HG02588 (cell line): ENCODE measurements around the gene HLCS.
"Not testable (repeated sequence)": the region's sequence is repeated elsewhere in the genome, so short reads cannot be mapped to it uniquely, and the experiment has no call there.

Experiments used
- ATAC-seq: cut with Tn5 transposase; IDR thresholded peaks from one replicate; pipeline ENCODE4 v1.9.1; 2021; ENCODE audit warnings: mild to moderate bottlenecking, moderate library complexity; ENCODE audit not compliant: unreplicated experiment

Gene HLCS

DNA sequence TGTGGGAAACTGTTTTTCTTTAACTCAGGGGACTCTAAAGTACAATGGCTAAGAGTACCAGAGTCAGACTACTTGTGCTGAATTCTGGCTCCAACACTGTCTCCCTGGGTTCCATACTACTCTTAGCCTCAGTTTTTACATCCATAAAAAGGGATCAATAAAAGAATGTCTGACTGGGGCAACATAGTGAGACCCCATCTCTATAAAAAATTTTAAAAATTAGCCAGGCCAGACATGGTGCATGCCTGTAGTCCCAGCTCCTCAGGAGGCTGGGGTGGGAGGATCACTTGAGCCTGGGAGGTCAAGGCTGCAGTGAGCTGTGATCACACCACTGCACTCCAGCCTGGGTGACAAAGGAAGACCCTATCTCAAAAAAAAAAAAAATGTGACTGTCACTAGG lies 150.4 kb downstream of the HLCS start:
- ATAC-seq = not testable (repeated sequence)

DNA sequence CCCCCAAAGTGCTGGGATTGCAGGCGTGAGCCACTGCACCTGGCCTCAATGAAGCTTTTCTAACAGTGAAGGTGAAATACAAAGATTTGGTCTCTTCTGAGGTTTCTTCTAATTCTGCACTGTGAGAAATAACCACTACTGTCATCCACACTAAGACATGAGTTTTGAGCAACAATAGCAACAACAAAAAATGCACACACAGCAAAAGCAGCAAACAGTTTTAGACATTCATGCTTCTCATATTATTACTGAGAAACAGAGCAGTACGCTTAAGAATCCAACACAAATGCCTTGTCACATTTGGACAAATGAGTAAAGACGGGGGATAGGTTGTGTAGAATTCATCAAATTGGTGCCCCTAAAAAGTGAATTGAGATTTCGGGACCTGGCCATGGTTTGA lies 151.2 kb downstream of the HLCS start:
- no peak for ATAC-seq

DNA sequence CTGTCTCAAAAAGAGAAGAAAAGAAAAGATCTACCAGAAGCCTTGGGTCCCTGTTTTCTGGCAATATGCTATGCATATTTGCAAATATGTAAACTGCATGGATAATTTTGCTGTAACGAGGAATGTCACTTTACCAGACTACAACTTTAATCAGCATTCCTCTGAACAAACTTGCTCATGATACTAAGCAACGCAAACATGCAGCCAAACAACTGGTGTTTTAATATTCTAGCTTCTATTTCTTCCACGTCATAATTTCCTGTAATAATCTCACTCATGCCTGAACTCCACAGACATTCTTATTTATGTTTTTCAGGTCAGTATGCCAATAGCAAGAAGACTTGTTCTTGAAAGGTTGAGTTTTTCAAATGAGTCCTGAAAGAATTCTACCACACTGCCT lies 153.4 kb downstream of the HLCS start:
- no peak for ATAC-seq

DNA sequence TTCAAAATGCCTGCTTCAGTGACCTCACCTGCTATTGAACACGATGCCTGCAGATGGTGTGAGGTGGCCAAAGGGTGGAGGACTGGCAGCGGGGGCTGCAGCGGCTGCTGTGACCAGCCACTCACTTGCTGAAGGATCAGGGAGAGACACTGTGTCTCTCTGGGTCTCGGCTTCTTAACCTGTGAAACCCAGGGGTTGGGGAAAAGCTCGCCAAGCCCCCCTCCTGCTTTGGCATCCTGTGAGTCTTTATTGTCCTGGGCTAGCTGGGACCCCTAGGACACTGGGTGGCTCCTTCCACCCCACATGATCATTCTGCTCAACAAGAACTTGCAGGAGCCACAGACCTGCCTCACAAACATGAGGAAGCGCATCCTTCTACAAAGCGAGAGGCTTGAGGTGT lies 154.7 kb downstream of the HLCS start:
- no peak for ATAC-seq

DNA sequence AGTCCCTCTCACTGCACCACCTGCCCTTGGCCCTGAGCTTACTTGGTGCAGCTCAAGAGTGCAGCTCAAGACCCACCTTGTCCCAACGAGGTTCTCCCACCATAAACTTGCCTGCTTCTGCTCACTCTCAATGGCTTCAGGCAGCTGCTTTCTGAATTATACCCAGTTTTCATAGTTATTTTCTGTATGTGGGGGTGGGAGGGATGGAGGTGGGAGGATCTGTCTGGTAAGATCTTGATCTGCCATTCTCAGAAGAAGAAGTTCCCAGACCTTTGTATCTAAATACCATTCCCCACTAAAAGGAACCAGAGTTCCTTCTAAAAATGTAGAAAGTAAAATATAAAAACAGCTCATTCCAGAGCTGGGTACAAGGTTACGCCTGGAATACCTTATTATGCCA lies 156.0 kb downstream of the HLCS start:
- ATAC-seq = no peak

DNA sequence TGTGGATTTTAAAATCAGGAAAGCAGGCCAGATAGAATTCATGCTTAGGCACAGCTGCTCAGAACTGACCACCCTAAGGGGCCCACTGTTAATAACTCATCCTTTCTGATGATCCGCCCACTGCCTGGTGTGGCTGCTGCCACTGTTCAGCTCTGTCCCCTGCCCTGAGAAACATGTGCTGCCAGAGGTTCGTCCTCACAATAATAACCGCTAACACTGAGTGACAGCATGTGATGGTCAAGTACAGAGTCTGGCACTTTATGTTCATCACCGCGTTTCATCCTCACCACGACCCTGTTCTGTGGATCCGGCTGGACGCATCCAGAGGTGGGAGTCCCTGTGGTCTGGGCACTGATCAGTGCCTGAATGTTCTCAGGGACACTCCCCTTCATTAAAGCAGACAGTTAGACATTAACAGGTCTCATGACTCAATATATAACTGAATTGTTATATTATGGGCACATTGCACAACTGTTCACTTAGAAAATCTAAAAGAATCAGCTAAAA lies 159.0 kb downstream of the HLCS start:
- ATAC-seq = no peak

DNA sequence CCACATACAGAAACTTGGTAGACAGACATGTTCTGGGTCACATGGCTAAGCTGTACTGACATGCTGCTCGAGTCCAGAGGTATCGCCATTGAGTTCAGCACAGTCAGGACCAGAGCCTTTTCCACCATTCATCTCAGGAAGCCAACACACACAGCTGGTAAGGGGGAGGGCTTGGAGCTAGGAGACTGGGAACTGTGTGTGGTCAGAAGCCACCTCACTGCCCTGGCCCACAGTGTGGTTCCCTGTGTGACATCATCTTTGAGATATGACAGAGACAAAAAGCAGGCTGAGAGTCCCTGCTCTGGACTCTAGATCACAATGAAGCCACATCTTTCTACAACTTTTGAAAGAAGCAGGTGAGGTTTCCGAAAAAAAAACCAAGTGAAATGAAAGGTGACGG lies 160.4 kb downstream of the HLCS start:
- ATAC-seq = no peak

DNA sequence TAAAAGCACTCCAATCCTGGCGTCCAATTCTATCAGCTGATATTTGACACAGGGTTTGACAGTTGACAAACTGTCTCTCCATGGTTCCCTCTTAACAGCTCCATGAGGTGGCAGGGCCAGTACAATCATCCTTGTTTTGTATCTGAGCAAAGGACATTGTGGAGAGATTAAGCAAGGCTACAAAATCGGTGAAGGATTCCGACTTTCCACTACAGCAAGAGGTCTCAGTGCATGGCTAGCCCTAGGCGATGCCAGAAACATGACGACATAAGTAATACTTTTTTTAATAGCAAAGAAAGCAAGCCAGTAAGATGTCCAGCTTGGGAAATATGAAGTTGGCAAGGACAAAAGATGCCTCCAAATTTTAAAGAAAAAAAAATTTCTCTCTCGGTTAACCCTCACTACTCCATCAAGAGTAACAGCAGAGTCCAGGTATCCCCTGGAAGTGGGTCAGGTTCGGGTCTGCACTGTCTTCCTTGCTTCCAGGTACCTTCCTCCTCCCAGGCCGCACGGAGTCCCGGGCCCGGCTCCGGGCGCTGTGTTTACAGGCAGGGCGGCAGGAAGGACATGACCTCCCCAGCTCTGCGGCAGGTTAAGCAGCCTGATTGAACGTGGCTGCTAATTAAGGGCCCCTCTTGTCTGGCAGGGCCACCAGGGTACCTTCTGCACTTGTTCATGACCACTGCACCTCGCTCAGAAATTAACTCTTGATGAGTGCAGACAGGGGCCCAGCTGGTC lies 161.4 kb downstream of the HLCS start:
- ATAC-seq = no peak

DNA sequence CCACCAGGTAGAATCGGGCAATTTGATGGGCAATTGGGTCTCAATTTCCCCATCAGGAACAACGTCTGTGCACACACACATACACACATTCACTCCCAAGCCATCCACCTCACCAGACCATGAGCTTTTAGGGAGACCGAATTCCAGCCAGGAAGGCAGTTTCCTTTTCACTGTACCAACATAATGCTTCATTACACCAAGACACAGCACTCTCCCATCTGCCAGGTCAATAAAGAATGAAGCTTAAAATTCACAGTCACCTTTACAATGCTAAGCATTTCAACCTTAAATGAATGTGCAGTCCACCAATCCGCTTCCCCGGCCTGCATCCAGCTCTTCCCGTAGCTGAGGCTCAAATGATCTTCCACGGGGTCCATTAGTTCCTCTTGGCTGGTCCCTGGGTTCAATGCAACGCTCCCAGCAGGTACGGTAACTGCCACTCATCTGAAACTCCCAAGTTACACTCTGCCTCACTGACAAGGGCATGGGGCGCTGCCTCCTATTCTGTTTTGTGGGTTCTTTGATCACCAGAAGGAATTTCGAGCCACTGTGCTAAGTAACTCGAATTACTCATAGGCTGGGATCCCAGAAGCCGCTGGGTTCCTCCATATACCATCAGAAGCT lies 162.5 kb downstream of the HLCS start:
- no peak for ATAC-seq

DNA sequence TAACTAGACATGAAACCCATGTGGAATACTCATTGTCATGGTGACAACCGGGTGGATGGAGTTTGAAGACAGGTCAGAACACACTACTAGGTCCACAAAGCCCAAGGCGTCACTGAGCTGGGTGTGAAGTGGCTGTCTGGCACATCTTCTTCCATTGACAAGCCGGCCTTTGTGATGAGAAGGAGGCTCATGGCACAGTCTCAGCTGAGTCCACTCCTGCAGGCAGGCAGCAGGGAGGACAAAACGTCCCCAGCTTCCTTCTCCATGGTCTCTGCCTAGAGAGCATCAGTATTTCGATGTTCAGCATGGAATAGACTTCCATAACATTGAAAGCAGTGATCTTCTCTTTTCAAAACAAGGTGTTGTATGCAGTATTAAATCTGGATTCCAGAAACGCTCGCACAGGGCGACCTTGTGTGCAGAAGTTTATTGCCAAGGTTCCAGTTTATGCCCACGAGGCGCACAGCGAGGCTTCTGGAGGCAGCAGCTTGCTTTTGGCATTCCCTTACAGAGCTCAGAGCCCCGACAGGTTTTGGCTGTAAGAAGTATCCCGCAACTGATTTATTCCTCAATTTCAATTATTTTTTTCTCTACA lies 163.3 kb downstream of the HLCS start:
- ATAC-seq = no peak

DNA sequence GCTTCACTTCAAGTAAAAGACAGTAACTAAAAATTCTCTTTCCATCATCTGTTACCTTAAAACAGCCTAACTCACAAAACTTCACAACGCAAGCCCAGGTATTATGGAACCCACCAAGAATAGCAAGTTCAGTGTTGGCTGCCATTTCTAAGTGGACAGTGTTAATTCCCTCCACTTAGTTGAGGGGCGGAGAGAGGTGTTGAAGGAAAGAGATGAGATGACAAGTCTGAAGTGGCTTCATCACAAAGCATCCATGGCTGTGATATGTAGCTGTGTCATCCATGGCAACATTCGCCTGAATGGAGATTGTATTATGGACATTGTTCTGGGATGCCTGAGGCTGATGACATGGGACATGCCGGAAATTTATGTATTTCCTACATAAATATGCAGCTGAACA lies 165.7 kb downstream of the HLCS start:
- no peak for ATAC-seq

DNA sequence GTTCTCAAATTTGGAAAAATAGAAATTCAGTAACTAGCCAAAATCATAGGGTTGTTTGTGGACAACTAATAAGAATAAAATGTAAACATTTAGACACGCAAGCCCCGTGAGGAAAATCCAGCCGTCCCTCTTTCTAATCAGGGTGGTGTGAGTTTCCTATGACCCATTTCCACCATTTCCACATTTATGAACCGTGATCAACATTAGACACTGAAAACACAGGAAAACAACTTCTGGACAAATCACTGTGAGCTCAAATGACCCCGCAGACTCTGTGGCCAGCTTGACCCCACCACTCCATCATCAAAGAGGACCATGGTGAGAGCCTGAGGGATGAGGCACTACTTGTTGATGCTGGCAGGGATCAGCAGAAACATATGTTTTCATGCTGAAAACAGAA lies 166.6 kb downstream of the HLCS start:
- ATAC-seq = no peak

DNA sequence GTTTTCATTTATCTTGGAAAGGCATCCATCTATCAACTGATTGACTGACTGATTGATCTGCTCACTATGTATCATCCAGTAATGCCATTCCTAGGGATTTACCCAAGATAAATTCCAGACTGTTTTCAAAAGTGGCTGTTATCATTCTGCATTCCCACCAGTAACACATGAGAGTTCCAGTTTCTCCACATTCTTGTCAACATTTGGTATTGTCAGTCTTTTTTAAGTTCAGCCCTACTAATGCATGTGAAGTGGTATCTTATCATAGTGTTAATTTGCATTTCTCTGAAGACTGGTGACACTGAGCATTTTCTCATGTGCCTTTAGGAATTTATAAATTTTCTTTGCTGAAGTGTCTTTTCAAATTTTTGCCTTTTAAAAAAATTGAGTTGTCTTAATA lies 168.0 kb downstream of the HLCS start:
- no peak for ATAC-seq

DNA sequence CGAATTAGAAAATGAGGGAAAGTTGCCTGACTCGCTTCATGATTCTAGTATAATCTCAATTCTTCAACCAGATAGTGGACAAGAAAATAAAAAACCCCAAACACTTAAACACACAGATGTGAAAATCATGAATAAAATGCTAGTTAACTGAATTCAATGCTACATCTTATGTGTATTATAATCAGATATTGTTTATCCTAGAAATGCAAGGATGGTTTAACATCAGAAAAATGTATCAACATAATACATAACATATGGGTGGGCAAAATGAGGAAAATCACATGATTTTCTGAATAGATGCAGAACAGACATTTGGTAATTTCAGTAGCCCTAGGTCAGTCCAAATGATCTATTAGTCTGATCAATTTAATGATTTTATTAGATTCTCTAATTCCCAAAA lies 170.4 kb downstream of the HLCS start:
- ATAC-seq = no peak

DNA sequence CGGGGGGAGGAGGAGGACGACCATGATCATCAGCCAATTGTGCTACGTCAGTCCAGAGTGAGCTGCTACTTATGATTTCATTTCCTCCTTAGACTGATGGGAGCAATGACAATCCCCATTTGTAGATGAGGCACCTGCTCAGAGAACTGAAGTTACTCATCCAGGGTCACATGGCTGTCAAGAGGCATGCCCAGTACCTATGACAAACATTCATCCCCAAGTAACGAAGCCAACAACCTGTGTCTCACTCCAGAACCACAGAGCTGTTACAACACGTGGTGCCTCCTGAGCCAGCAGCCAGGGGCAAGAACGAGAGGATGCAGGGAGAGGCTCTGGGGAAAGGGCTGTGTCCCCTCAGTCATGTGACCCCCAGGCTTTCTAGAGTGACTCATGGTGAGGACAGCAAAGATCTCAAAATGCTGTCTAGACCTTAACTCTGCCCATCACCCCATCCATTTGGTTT lies 173.9 kb downstream of the HLCS start:
- no peak for ATAC-seq

DNA sequence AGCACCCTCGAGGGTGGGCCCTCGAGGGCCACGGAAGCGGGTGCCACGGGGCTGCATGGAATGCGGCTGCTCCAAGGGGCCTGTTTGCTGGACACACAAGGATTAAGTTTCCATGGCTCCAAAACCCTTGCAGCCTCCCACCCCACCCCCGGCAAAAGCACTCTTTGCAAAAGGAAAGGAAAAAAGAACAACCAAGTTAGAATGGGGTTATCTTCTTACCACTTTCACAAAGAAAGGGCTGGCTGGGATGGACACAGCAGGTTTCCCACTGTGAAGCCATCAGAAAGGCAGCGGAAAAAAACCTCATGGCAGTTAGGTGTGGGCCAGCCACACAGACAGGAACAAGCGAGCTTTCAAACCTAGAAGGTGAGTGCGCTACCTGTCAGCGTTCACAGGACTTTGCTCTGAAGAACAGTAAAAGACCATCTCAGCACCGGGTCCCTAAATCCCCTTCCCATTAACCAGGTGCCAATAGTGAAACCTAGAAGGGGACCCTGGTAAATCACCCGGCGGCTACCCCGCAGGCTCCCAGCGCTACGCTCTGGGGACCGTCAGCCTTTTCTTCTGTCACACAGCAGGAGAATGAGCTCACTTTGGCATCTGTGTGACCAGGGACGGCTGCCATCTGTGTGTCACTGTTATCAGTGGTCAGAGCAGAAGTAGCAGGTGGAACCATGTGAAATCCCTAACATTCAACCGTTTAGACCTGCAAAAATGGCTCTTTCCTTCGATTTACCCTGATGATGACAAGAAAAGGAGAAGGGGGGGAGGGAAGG lies 174.6 kb downstream of the HLCS start:
- no peak for ATAC-seq

DNA sequence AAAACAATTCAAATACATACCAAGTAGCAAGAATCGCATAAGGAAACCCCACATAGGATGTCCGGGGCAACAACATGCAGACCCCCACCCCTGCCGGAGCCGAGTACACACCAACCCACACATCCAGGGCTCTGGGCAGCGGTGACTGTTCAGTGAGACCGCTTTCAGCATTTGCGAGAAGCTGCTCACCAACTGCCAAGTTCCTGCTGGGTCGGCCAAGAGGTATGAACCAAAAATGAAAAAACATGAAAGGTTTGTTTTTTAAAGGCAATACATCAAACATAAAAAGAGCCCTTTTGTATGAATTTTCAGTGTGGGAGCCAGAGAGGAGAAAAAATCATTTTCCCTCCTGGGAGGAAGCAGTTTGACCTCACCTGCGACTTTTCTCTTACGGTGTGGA lies 175.3 kb downstream of the HLCS start:
- no peak for ATAC-seq

DNA sequence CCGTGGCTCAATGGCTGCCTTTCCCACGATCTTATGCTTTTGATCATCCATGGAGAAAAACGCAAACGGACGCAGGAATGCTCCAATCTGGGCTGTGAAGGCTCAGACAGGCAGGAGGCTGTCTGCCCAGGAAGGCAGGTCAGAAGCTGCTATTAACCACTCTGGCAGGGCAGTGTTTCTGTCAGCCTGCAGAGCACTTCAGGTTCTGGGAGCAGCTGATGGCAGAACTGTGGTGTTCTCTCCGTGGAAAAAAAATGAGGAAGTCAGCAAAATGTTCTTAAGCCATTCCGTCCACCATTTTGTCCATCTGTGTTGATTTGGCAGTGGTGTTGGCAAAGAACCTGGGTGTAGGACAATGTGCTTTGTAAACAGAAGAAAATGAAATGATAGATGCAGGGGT lies 175.9 kb downstream of the HLCS start:
- ATAC-seq = no peak

DNA sequence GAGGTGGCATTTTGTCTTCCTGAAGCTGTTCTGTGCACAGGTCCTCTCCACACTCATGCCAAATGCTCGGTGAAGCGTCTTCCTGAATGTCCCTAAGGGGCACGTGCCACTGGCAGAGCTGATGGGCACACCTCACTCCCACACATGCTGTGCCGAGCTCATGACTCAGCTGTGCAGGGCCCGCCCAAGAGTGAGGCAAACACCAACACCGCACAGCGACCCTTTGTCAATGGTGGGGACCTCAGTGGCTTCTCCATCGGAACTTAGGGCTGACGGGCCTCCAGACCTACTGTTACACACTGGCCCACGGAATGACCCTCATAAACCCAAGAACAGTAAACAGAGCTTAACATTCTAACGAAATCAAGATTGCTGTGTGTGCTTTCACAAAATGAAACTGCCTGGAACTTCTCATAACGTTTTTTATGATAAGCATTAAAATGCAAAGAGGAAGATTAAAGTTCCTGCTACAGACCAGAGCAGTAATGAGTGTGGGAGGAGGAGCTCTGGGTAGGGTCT lies 178.3 kb downstream of the HLCS start:
- no peak for ATAC-seq

DNA sequence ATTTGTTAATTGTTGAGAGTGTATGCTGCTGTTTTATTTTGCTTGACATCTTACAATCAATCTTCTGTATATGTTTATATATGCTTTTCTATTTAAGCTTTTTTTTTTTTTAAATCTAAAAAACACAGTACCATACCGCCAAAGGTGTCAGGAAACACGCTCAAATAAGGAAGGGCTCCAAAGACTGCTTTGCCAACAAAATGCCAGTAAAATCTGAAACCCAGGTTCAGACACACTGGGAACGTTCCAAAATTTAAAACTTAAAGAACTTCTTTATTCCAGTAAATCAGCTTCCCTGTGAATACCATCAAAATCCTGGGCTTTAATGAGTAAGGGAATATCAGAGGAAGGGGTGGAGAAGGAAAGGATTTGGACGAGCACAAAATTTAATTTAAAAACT lies 180.3 kb downstream of the HLCS start:
- no peak for ATAC-seq

DNA sequence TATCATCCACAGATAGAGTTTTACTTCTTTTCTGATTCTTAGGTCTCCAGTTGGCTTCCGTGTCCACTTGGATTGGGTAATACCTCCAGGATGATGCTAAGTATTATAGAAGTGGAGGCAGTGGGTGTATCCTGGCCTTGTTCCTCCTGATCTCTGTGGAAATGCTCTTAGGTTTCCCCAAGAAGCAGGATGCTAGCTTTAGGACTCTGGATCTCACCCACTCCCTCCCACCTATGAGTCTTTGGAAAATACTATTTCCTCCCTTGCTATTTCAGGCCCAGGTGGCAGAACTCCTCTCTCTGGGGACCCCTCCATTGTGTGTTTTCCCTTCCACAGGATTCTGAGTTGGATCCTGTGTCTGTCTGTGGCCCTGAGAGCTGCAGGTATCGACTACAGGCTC lies 180.9 kb downstream of the HLCS start:
- no peak for ATAC-seq
